ENCODE results near the gene FERMT2. TPM values are rescaled to one million over a fixed set of nuclear protein-coding genes. Genes with fewer than 3 reads are reported as not detected.

The FERMT2 gene
- polyA plus RNA-seq, 2 of the 4 experiments (the other 2 are of a cell fraction): 42.9 to 102 TPM

DNA sequence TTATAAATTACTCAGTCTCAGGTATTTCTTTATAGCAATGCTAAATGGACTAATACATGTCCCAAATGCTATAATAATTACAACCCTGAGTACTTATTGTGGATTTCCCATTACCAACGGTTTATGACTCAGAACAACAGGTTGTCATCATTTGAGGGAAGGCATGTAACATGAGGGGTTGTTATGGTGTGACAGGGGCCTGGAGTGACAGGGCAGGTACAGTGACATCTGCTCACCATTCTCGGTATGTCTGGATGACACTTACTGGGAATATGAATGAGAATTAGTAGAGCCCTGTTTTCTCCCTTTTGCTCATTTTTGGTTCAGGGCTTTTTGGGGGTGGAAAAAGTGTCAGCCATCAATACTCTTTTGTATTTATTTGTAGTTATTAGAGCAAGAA, 36.2 kb upstream of the FERMT2 start:
- FAIRE-seq: no peak
- DNase-seq (ENCODE audit: low read depth in 1 of 2, low spot score in 1 of 2): no peak
- Histone ChIP-seq H3K27ac (no peak overlapping the region), H3K9me3 (no peaks in the 10 kb centered on the region; the same call in 2 of the 3 replicates), H3K4me1 (no peaks in the 10 kb centered on the region), H3K4me3 (no peak overlapping the region), H3K4me2 (no peak overlapping the region)
- 7% methylated on average over 2 of the region's 2 CpGs for WGBS (ENCODE audit: missing lambda C conversion rate)
- no peak for ATAC-seq
- POLR2A ChIA-PET: no interaction called here
- CTCF ChIA-PET: no interaction called here
- TF ChIP-seq, protein P1, sequence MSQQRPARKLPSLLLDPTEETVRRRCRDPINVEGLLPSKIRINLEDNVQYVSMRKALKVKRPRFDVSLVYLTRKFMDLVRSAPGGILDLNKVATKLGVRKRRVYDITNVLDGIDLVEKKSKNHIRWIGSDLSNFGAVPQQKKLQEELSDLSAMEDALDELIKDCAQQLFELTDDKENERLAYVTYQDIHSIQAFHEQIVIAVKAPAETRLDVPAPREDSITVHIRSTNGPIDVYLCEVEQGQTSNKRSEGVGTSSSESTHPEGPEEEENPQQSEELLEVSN (IDR thresholded peaks at IDR 0.05; ENCODE audit: borderline replicate concordance, low read depth): no peak

DNA sequence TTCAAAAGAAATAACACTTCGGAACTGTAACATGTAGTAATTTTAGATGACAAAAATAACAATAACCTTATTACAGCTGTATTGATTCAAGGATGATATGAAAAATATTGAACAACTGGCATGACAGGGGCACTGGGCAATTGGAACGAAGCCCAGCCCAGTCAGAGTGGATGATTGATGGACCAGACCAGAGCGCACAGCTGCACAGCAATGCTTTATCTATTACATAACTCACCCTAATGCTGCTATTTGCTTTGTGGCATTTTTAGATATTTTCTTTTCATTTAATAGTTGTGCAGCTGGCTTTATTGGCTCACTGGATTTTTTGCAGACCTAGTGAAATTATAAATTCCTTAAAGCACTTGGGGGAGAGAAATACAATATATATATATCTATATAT, 26.9 kb upstream of the FERMT2 start:
- no peak for ATAC-seq
- H3K4me1 ChIP-seq: no peaks in the 10 kb centered on the region
- no peak for DNase-seq (ENCODE audit: low read depth in 1 of 2, low spot score in 1 of 2)
- WGBS (ENCODE audit: missing lambda C conversion rate): 54% methylated on average over 3 of the region's 3 CpGs
- FAIRE-seq: no peak
- no peak overlapping the region for H3K27ac ChIP-seq
- no peak overlapping the region for H3K4me3 ChIP-seq
- CTCF ChIA-PET: interaction anchor here (1.3 to 1.7 kb wide), 2 partner anchors 15 to 17 kb away, joined by 4 read pairs; no protein-coding TSS in a partner anchor
- no peak overlapping the region for H3K4me2 ChIP-seq
- POLR2A ChIA-PET: no interaction called here
- TF ChIP-seq FOSL2 (IDR thresholded peaks at IDR 0.05): no peak
- no peak for TF ChIP-seq FOSL2 (CRISPR knock-in tag; IDR thresholded peaks at IDR 0.05)
- no peak for TF ChIP-seq HOXA7 (CRISPR knock-in tag; IDR thresholded peaks at IDR 0.05)
- no peak for TF ChIP-seq PHF8 (IDR thresholded peaks at IDR 0.05; ENCODE audit: borderline replicate concordance, low read depth)
- no peak for TF ChIP-seq ZNF302 (CRISPR knock-in tag; IDR thresholded peaks at IDR 0.05)
- no peak for TF ChIP-seq HOXB13 (CRISPR knock-in tag; IDR thresholded peaks at IDR 0.05; ENCODE audit: low read depth)
- TF ChIP-seq KDM1A (IDR thresholded peaks at IDR 0.05; ENCODE audit: low read depth): no peak
- TF ChIP-seq JUNB (IDR thresholded peaks at IDR 0.05): no peak
- TF ChIP-seq EHMT2 (IDR thresholded peaks at IDR 0.05; ENCODE audit: low read depth): no peak
- no peak for TF ChIP-seq GATA3 (IDR thresholded peaks at IDR 0.05; ENCODE audit: borderline replicate concordance)
- TF ChIP-seq, protein P1 (IDR thresholded peaks at IDR 0.05; ENCODE audit: borderline replicate concordance, low read depth): no peak
- no peak for TF ChIP-seq RFX5 (IDR thresholded peaks at IDR 0.05)
- no peak for TF ChIP-seq KDM5A (IDR thresholded peaks at IDR 0.05)
- TF ChIP-seq, protein P2, sequence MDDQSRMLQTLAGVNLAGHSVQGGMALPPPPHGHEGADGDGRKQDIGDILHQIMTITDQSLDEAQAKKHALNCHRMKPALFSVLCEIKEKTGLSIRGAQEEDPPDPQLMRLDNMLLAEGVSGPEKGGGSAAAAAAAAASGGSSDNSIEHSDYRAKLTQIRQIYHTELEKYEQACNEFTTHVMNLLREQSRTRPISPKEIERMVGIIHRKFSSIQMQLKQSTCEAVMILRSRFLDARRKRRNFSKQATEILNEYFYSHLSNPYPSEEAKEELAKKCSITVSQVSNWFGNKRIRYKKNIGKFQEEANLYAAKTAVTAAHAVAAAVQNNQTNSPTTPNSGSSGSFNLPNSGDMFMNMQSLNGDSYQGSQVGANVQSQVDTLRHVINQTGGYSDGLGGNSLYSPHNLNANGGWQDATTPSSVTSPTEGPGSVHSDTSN (IDR thresholded peaks at IDR 0.05): no peak
- no peak for TF ChIP-seq POLR2AphosphoS2 (conservative IDR thresholded peaks at IDR 0.05; ENCODE audit: low read length)
- TF ChIP-seq SMC3 (IDR thresholded peaks at IDR 0.05): no peak
- TF ChIP-seq, protein P3, sequence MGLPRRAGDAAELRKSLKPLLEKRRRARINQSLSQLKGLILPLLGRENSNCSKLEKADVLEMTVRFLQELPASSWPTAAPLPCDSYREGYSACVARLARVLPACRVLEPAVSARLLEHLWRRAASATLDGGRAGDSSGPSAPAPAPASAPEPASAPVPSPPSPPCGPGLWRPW (IDR thresholded peaks at IDR 0.05): no peak
- no peak for TF ChIP-seq EP300 (IDR thresholded peaks at IDR 0.05)
- TF ChIP-seq HEYL (CRISPR knock-in tag; IDR thresholded peaks at IDR 0.05): no peak
- TF ChIP-seq, protein P4, sequence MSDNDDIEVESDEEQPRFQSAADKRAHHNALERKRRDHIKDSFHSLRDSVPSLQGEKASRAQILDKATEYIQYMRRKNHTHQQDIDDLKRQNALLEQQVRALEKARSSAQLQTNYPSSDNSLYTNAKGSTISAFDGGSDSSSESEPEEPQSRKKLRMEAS (IDR thresholded peaks at IDR 0.05): no peak
- H3K9me3 ChIP-seq: no peaks in the 10 kb centered on the region

DNA sequence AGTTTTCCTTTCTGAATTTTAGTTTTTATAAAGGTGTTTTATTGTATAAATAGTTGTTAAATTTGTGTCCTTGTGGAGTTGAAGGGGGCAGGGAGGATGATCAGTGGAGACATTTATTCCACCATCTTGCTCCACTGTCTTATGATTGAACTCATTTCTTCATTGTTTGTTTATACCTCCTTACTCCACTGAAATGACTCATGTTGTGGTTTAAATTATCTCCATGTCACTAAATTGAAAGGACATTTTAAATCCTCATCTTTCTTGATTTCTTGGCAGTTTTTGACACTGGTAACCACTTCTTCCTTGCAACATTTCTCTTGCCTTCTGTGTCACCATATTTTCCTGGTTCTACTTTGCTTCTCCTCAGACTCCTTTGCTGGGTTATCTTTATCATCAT, 23.6 kb upstream of the FERMT2 start:
- ATAC-seq: no peak
- DNase-seq (ENCODE audit: low read depth in 1 of 2, low spot score in 1 of 2): no peak
- POLR2A ChIA-PET: no interaction called here
- no peaks in the 10 kb centered on the region for H3K9me3 ChIP-seq
- no peak overlapping the region for H3K4me3 ChIP-seq
- no peak for FAIRE-seq
- no peak overlapping the region for H3K4me2 ChIP-seq
- CTCF ChIA-PET: no interaction called here
- no peak for TF ChIP-seq MAFK (IDR thresholded peaks at IDR 0.05; ENCODE audit: partially characterized antibody)
- no peak overlapping the region for H3K27ac ChIP-seq
- no peaks in the 10 kb centered on the region for H3K4me1 ChIP-seq
